Skeletal muscle satellite cell (primary cell): ENCODE results near the gene SLC49A3.

Experiments used
- H3K27me3 ChIP-seq: 2 replicates; pipeline ENCODE4 v1.7.0; 2013; ENCODE audit warnings: low read length; ENCODE audit not compliant: control insufficient read depth, insufficient read depth
- H3K36me3 ChIP-seq: 2 replicates; pipeline ENCODE4 v1.7.0; 2013; ENCODE audit warnings: mild to moderate bottlenecking, control low read depth, low read length; ENCODE audit not compliant: insufficient read depth
- H3K4me1 ChIP-seq: 2 replicates; pipeline ENCODE4 v1.7.0; 2013; ENCODE audit warnings: low read length; ENCODE audit not compliant: control insufficient read depth, insufficient read depth
- H3K4me2 ChIP-seq: 2 replicates; pipeline ENCODE4 v1.7.0; 2013; ENCODE audit warnings: mild to moderate bottlenecking, low read length
- H3K4me3 ChIP-seq: 2 replicates; pipeline ENCODE4 v1.7.0; 2013; ENCODE audit warnings: low read length
- H3K9ac ChIP-seq: 2 replicates; pipeline ENCODE4 v1.7.0; 2013; ENCODE audit warnings: mild to moderate bottlenecking, low read depth, low read length, moderate library complexity
- H3K9me3 ChIP-seq: replicated peaks from 2 replicates; pipeline ENCODE4 v1.7.0; 2013; ENCODE audit warnings: mild to moderate bottlenecking, control low read depth, low read length

SLC49A3 gene

DNA sequence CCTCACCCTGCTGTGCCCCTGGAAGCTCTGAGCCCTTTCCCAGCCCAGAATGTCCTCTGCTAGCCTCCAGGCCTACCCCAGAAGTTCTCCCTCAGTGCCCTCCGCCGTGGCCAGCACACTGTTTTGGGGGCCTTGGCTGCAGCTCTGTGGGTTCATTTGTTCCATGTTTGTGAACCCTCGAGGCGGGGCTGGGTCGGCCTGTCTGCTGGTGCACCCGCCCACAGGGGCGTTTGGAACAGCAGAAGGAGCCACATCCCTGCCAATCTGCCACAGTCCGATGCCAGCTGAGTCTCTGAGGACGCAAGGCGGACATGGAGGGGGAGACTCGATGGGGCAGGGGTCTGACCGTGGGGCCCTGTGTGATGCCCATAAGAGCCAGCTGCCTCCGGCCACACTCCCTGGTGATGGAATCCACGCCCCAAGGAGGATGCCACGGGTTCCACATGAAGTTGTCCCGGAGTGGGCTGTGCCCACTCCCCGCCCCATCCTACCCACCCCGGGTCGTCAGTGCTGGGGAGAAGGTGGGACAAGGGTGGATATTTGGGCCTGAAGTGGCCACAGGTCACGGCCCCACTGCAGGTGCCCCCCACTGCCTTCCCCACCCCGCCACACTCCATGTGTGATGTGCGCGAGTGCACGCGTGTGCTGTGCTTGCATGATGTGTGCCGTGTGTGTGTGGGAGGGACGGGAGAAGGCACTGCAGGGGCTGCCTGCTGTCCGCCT, 22.0 kb downstream of the SLC49A3 start:
- H3K9me3 ChIP-seq = no peaks in the 10 kb centered on the region
- no peak overlapping the region for H3K4me2 ChIP-seq
- H3K36me3 ChIP-seq = peaks cover 9% of the 10 kb centered on the region
- no peaks in the 10 kb centered on the region for H3K4me1 ChIP-seq
- H3K9ac ChIP-seq = no peak overlapping the region
- peaks cover 48% of the 10 kb centered on the region for H3K27me3 ChIP-seq
- no peak overlapping the region for H3K4me3 ChIP-seq

DNA sequence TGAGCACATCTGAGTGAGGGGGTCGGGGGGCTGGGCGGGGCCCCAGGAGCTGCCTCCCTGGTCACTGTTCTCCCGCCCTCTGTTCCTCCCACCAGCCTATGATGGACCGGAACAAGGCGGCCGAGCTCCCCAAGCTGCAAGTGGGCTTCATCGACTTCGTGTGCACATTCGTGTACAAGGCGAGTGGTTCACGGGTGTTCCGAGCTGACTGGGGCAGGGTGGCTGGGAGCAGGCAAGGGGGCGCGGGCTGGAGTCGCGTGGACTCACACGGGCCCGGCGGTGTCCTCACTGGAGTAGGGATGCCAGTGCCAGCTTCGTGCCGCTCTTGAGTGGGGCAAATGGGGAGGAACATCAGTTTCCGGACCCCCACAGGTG, 22.5 kb downstream of the SLC49A3 start:
- H3K4me3 ChIP-seq = no peak overlapping the region

DNA sequence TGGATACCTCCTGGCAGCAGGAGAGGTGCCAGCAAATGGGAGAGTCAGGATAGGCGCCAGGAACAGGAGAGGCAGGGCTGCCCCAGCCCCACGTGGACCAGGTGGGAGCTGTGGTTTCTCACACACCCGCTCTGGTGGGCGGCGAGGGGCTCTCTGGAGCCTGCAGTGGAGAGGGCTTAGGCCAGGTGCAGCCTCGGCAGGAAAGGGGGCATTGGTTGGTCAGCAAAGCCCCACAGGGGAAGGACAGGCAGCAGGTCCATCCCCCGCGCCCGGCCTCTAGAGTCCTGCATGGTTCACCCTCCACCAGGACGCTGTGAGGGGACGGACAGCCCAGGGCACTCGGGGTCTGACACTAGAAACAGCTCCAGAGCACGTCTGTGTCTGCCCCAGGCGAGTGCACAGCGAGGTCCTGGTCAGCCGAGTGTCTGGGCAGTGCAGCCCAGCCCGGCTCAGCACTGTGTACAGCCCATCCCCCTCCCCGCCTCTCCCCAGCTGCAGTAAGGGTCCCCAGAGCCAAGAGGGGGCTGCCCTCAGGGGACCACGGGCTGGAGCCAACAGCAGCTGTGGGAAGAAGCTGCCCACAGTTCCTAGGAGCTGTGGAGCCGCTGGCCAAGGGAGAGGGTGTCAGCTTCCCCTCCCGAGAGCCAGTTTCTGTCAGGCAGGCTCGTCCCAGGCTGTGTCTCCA, 23.1 kb downstream of the SLC49A3 start:
- H3K36me3 ChIP-seq = peaks cover 6% of the 10 kb centered on the region
- H3K4me3 ChIP-seq = no peak overlapping the region
- H3K4me1 ChIP-seq = no peaks in the 10 kb centered on the region
- no peak overlapping the region for H3K9ac ChIP-seq
- H3K9me3 ChIP-seq = no peaks in the 10 kb centered on the region
- peaks cover 48% of the 10 kb centered on the region for H3K27me3 ChIP-seq
- H3K4me2 ChIP-seq = no peak overlapping the region

More for the DNA sequence above, 22.5 kb downstream of the SLC49A3 start:
- no peak overlapping the region for H3K9ac ChIP-seq
- peaks cover 48% of the 10 kb centered on the region for H3K27me3 ChIP-seq
- no peaks in the 10 kb centered on the region for H3K4me1 ChIP-seq
- no peaks in the 10 kb centered on the region for H3K9me3 ChIP-seq
- no peak overlapping the region for H3K4me2 ChIP-seq
- H3K36me3 ChIP-seq = peaks cover 6% of the 10 kb centered on the region

GRCh38 chr4:665381-665750, 23.6 kb downstream of the SLC49A3 start:
- H3K4me3 ChIP-seq = no peak overlapping the region
- no peaks in the 10 kb centered on the region for H3K4me1 ChIP-seq
- H3K9ac ChIP-seq = no peak overlapping the region
- H3K36me3 ChIP-seq = peaks cover under 1% of the 10 kb centered on the region
- H3K9me3 ChIP-seq = no peaks in the 10 kb centered on the region
- H3K27me3 ChIP-seq = peaks cover 48% of the 10 kb centered on the region
- no peak overlapping the region for H3K4me2 ChIP-seq

- H3K4me1 ChIP-seq = no peaks in the 10 kb centered on the region
- no peak overlapping the region for H3K4me2 ChIP-seq
- peaks cover 48% of the 10 kb centered on the region for H3K27me3 ChIP-seq
- H3K4me3 ChIP-seq = no peak overlapping the region
- H3K9ac ChIP-seq = no peak overlapping the region
- no peaks in the 10 kb centered on the region for H3K36me3 ChIP-seq
- H3K9me3 ChIP-seq = no peaks in the 10 kb centered on the region
These were observed 24.2 kb downstream of the SLC49A3 start for GRCh38 chr4:664713-665231.

DNA sequence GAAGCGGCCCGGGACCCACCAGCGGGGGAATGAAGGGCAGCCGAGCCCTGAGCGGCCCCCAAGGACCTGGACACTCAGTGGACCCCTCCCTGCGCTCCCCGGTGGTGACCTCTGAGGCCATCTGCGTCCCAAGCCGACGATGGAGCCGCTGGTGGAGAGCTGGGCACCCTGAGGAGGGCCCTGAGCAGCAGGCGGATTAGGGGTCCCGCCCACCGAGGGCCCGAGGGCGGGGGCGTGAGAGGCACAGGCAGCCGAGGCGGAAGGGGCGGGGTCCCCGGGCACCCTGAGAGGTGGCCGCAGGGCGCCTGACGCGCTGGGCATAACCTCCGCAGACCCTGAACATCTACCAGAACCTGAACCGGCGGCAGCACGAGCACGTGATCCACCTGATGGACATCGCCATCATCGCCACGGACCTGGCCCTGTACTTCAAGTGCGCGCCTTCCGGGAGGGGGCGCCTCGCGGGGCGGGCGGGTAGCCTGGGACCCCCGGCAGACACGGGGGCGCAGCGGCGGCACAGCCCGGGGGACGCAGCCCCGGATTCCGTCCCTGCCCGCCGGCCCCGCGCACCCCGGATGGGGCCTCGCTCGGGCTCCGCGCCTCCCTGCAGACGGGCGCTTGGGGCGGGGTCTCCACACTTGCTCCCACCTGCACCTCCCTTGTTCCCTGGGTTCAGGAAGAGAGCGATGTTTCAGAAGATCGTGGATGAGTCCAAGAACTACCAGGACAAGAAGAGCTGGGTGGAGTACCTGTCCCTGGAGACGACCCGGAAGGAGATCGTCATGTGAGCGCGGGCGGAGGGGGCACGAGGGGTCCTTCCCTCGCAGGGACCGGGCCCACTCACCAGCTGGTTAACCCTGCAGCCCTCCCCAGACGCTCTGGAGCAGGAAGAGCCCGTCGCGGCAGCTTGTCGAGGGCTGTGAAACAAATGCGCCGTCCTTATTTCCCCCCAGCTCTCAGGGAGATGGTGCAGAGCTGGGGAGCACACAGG, 25.2 kb downstream of the SLC49A3 start:
- Histone ChIP-seq H3K9me3 (no peaks in the 10 kb centered on the region), H3K4me1 (no peaks in the 10 kb centered on the region), H3K9ac (no peak overlapping the region), H3K36me3 (no peaks in the 10 kb centered on the region), H3K4me3 (no peak overlapping the region), H3K27me3 (peaks cover 48% of the 10 kb centered on the region), H3K4me2 (peak overlapping the region; percentile 20)

DNA sequence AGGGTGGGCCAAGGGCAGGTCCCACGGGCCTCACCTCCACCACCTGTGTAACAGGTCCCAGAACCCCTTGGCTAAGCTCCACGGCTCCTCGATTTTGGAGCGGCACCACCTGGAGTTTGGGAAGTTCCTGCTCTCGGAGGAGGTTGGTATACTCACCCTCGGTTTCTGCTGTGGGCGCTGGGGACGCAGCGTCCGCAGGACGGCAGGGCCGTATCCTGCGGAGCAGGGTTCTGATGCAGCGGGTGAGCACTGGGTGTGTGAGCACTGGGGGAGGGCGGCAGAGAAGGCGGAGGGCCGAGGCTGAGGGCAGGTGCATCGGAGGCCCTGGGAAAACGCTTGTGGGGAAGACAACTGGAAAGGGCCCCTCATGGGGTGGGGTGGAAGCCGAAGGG, 25.9 kb downstream of the SLC49A3 start:
- Histone ChIP-seq H3K27me3 (peaks cover 48% of the 10 kb centered on the region), H3K9ac (no peak overlapping the region), H3K4me2 (no peak overlapping the region), H3K36me3 (no peaks in the 10 kb centered on the region), H3K4me1 (no peaks in the 10 kb centered on the region), H3K4me3 (no peak overlapping the region), H3K9me3 (no peaks in the 10 kb centered on the region)

DNA sequence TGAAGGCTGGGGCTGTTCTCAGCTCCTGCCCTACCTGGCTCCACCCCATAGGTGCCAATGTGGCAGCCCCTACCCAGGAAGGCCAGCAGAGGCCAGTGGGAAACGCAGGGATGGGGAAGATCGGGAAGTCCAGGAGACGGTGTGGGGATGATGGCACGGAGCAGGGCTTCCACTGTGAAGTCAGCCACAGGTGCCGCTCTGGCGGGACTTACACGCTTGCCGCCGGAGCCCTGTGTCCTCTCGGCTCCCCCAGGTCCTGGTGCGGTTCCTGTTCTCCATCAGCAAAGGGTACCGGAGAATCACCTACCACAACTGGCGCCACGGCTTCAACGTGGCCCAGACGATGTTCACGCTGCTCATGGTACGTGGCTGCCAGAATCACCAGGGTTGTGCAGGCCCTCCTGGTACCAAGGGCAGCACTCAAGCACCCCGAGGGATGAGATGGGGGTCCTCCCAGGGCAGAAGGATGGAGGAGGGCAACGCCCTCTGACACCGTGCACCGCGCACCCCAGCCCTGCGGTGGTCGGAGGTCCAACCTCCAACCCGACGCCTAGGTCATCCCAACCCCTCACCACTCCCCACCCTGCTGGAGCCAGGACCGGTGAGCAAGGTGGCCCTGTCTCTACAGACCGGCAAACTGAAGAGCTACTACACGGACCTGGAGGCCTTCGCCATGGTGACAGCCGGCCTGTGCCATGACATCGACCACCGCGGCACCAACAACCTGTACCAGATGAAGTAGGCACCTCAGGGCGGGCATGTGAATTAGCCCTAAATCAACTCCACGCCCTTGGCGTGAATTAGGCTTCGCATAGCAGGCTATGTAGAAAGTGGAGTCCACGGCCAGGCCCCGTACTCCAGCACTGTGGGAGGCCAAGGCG, 26.8 kb downstream of the SLC49A3 start:
- Histone ChIP-seq H3K4me2 (no peak overlapping the region), H3K9ac (no peak overlapping the region), H3K36me3 (no peaks in the 10 kb centered on the region), H3K4me3 (no peak overlapping the region), H3K4me1 (no peaks in the 10 kb centered on the region), H3K27me3 (peaks cover 42% of the 10 kb centered on the region), H3K9me3 (no peaks in the 10 kb centered on the region)

DNA sequence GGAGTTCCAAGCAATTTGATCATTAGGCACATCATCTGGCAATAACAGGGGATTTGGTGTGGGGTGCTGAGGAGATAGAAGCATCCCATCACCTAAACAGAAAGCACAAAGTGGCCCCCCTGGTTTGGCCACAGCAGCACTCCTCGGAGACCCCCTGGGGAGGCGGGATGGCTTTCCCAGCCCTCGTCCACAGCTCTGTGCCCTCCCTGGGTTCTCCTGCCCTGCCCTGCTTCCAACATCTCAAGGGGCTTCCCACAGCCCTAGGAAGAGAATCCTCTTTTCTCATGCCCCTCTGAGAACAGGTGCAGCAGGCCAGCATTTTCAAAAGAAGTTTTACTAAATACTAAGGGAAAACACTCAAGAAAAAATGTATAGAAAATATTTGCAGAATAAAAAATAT, 27.7 kb downstream of the SLC49A3 start:
- Histone ChIP-seq H3K4me1 (no peaks in the 10 kb centered on the region), H3K9ac (no peak overlapping the region), H3K4me2 (no peak overlapping the region), H3K9me3 (no peaks in the 10 kb centered on the region), H3K27me3 (peaks cover 33% of the 10 kb centered on the region), H3K36me3 (no peaks in the 10 kb centered on the region), H3K4me3 (no peak overlapping the region)

DNA sequence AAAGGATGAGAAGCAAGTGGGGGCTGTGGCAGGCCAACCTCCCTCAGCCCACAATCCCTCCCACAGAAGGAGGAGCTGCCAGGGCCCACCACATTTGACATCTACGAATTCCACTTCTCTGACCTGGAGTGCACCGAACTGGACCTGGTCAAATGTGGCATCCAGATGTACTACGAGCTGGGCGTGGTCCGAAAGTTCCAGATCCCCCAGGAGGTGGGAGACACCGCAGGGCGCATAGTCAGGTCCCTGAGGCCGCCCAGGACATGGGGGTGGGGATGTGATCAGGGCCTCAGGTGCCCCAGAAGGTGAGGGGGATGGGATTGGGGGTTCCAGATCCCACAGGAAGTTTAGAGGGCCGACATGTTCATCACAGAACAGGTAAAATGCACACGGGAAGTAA, 28.6 kb downstream of the SLC49A3 start:
- H3K36me3 ChIP-seq = no peaks in the 10 kb centered on the region
- no peak overlapping the region for H3K9ac ChIP-seq
- no peaks in the 10 kb centered on the region for H3K9me3 ChIP-seq
- H3K4me2 ChIP-seq = no peak overlapping the region
- no peaks in the 10 kb centered on the region for H3K4me1 ChIP-seq
- H3K27me3 ChIP-seq = peaks cover 25% of the 10 kb centered on the region
- H3K4me3 ChIP-seq = no peak overlapping the region
